ENCODE results near the gene CD151.

GRCh38 chr11:862696-863022 lies 29.9 kb downstream of the CD151 start:
- TF ChIP-seq POLR2AphosphoS5 (IDR thresholded peaks at IDR 0.05) (no peak), CTCF (IDR thresholded peaks at IDR 0.05) (no peak), EP300 (IDR thresholded peaks at IDR 0.05) (no peak)
